ENCODE data around the gene AKAP10. TPM values are rescaled to one million over a fixed set of nuclear protein-coding genes. Genes with fewer than 3 reads are reported as not detected.
A peak's percentile ranks its signal among the peaks of the same experiment; 100 is the strongest.

The AKAP10 gene
- total RNA-seq, 1 donor from 2014 or later: 51.5 TPM

- Mint-ChIP-seq H3K27me3 (peaks cover 15% of the 10 kb centered on the region), H3K36me3 (ENCODE audit: low read depth) (no peaks in the 10 kb centered on the region), H3K4me1 (peaks cover 2% of the 10 kb centered on the region), H3K27ac (no peak overlapping the region), H3K4me3 (no peak overlapping the region), H3K9me3 (no peaks in the 10 kb centered on the region)
- intact Hi-C loops (cut with micrococcal nuclease): loop anchor here (10.0 kb wide), 1 partner anchor 853 kb away; no protein-coding TSS in a partner anchor
- ChIA-PET CTCF (interaction anchor here (2.9 kb wide), 1 partner anchor 126 kb away, joined by 25 read pairs; no protein-coding TSS in a partner anchor), POLR2A (no interaction called here)
- DNase-seq (no peak), ATAC-seq (ENCODE audit: low read depth) (no peak)
- TF ChIP-seq CTCF (IDR thresholded peaks at IDR 0.05): no peak
Observed at GRCh38 chr17:19991252-19991885, 13.7 kb upstream of the AKAP10 start.

GRCh38 chr17:19987897-19988296 is 10.3 kb upstream of the AKAP10 start:
- Mint-ChIP-seq H3K27me3 (peaks cover 15% of the 10 kb centered on the region), H3K9me3 (no peaks in the 10 kb centered on the region), H3K36me3 (ENCODE audit: low read depth) (no peaks in the 10 kb centered on the region), H3K4me1 (peaks cover 1% of the 10 kb centered on the region), H3K4me3 (no peak overlapping the region), H3K27ac (no peak overlapping the region)
- no peak for DNase-seq
- TF ChIP-seq CTCF (IDR thresholded peaks at IDR 0.05): no peak
- ChIA-PET POLR2A (interaction anchor here (0.5 kb wide), 1 partner anchor 147 kb away, joined by 3 read pairs; no protein-coding TSS in a partner anchor), CTCF (no interaction called here)
- ATAC-seq (ENCODE audit: low read depth): no peak
- intact Hi-C loops (cut with micrococcal nuclease): no loop called here

- TF ChIP-seq CTCF (IDR thresholded peaks at IDR 0.05): no peak
- DNase-seq: no peak
- CTCF ChIA-PET: no interaction called here
- no peak overlapping the region for H3K27ac Mint-ChIP-seq
- H3K36me3 Mint-ChIP-seq (ENCODE audit: low read depth): no peaks in the 10 kb centered on the region
- intact Hi-C loops (cut with micrococcal nuclease): no loop called here
- ATAC-seq (ENCODE audit: low read depth): no peak
- POLR2A ChIA-PET: no interaction called here
- H3K27me3 Mint-ChIP-seq: peaks cover 11% of the 10 kb centered on the region
- H3K9me3 Mint-ChIP-seq: no peaks in the 10 kb centered on the region
- no peak overlapping the region for H3K4me3 Mint-ChIP-seq
- no peaks in the 10 kb centered on the region for H3K4me1 Mint-ChIP-seq
Observed at GRCh38 chr17:19986941-19987861, 9.6 kb upstream of the AKAP10 start.

- ATAC-seq (ENCODE audit: low read depth): no peak
- no peaks in the 10 kb centered on the region for H3K27me3 Mint-ChIP-seq
- no peak for TF ChIP-seq CTCF (IDR thresholded peaks at IDR 0.05)
- H3K36me3 Mint-ChIP-seq (ENCODE audit: low read depth): peaks cover 8% of the 10 kb centered on the region
- H3K4me3 Mint-ChIP-seq: peak overlapping the region; percentile 11
- POLR2A ChIA-PET: no interaction called here
- H3K27ac Mint-ChIP-seq: no peak overlapping the region
- DNase-seq: no peak
- intact Hi-C loops (cut with micrococcal nuclease): loop anchor here (2.0 to 10.0 kb wide), 5 partner anchors 331 to 1305 kb away; partner anchors contain the start of genes ALDH3A2, DHRS7B, MAP2K3 and USP22
- peaks cover 32% of the 10 kb centered on the region for H3K4me1 Mint-ChIP-seq
- H3K9me3 Mint-ChIP-seq: no peaks in the 10 kb centered on the region
- CTCF ChIA-PET: no interaction called here
Observed at GRCh38 chr17:19979917-19980770, 2.5 kb upstream of the AKAP10 start.
